Mucosa of descending colon (tissue), 3 donors: Measurements from ENCODE around the gene NOL4L. TPM values are rescaled to one million over a fixed set of nuclear protein-coding genes. Genes with fewer than 3 reads are reported as not detected.

Experiments
- ATAC-seq: fragments of 200-7000 bp; cut with Tn5 transposase; one replicate; pipeline ENCODE4 v1.9.1; 2020; ENCODE audit warnings: mild to moderate bottlenecking, moderate library complexity
- DNase-seq, 3 donors: peaks; one replicate each; pipeline ENCODE4 v3.0.0-alpha.2; 2020
- H3K36me3 ChIP-seq: fragments of 200-600 bp; one replicate; pipeline ENCODE4 v1.8.0; 2021; ENCODE audit warnings: low read depth, mild to moderate bottlenecking
- H3K4me1 ChIP-seq: fragments of 200-600 bp; one replicate; pipeline ENCODE4 v1.8.0; 2021; ENCODE audit warnings: low read depth, mild to moderate bottlenecking
- H3K4me3 ChIP-seq: fragments of 200-600 bp; one replicate; pipeline ENCODE4 v1.8.0; 2021; ENCODE audit warnings: mild to moderate bottlenecking
- H3K9me3 ChIP-seq: fragments of 200-600 bp; one replicate; pipeline ENCODE4 v1.8.0; 2021; ENCODE audit warnings: mild to moderate bottlenecking
- intact Hi-C, 2 donors: fragments of 100-400 bp; cut with DNase I in 1 of 2; cut with micrococcal nuclease in 1 of 2; formaldehyde crosslinking; loops; one replicate each; pipeline versions ENCODE4 v1.11.0 to v1.11.1; 2022; cut with DNase I, micrococcal nuclease
- total RNA-seq, 3 donors: library from RNA; stranded (reverse); fragmentation: NEBNext Ultra II Directional in 2 of 3; extraction: Animal tissue kit (Norgen Biotek cat#: 25700) in 2 of 3; gene quantifications; one replicate each; pipeline versions ENCODE4 v1.2.1 to v1.2.4, GENCODE V29; 2021 to 2023
- TF ChIP-seq, protein P1 (sequence below): fragments of 200-600 bp; IDR thresholded peaks from one replicate; pipeline ENCODE4 v1.8.0; 2022; ENCODE audit warnings: antibody characterized with exemption, mild to moderate bottlenecking
- donor health status: DM: no; HTN: no; CAD: no; lungs with moderate emphysema.
- donor health status: DM: no; HTN: no; CAD: no.
- donor health status: DM: no; HTN: yes; CAD: no.

The NOL4L gene
- total RNA-seq, 3 donors from 2014 or later: 46.1 to 75.3 (median 55.1) TPM

DNA sequence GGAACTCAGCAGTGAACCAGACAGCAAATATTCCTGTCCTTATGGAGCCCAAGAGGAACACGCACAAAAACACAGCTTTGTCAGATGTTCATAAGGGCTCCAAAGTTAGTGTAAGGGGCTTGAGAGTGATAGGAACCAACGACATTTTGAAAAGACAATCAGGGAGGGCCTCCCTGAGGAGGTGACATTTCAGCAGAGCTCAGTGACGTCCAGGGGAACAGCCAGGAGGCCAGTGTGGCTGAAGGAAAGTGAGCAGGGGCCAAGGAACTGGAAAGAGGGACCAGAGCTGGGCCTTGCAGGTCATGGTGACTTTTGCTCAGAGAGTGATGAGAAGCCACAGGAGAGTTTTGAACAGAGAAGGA lies 16.1 kb downstream of the NOL4L start:
- intact Hi-C loops: no loop called here
- Histone ChIP-seq H3K4me1 (no peaks in the 10 kb centered on the region), H3K9me3 (no peaks in the 10 kb centered on the region), H3K36me3 (no peaks in the 10 kb centered on the region), H3K4me3 (no peak overlapping the region)
- TF ChIP-seq, protein P1, sequence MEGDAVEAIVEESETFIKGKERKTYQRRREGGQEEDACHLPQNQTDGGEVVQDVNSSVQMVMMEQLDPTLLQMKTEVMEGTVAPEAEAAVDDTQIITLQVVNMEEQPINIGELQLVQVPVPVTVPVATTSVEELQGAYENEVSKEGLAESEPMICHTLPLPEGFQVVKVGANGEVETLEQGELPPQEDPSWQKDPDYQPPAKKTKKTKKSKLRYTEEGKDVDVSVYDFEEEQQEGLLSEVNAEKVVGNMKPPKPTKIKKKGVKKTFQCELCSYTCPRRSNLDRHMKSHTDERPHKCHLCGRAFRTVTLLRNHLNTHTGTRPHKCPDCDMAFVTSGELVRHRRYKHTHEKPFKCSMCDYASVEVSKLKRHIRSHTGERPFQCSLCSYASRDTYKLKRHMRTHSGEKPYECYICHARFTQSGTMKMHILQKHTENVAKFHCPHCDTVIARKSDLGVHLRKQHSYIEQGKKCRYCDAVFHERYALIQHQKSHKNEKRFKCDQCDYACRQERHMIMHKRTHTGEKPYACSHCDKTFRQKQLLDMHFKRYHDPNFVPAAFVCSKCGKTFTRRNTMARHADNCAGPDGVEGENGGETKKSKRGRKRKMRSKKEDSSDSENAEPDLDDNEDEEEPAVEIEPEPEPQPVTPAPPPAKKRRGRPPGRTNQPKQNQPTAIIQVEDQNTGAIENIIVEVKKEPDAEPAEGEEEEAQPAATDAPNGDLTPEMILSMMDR: no peak
- DNase-seq (no peak), ATAC-seq (no peak)

DNA sequence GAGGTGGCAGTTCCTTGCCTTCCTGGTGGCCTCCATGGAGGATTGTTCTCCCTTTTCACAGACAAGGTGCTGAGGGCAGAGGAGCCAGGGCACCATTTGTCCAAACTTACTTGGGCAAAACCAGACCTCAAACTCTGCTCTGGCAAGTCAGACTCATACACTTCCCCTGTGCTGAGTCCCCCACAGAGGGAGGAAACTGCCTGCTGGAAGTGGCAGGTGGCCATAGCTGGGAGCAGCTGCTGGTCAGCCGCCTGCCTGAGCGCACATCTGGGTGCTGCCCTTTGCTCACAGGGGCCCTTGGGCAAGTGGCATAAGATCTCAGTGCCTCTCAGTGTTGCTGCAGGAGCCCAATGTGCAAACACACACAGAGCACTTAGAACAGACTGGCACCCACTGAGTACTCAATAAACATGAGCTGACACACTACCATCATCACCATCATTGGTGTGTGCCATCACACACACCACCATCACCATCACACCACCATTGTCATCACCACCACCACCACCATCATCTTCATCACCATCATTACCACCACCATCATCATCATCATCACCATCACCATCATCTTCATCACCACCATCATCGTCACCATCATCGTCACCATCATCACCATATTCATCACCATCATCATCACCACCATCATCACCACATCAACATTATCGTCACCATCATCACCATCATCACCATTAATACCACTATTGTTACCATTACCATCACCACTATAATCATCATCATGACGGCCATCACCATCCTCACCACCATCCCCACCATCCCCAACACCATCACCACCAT lies 17.6 kb downstream of the NOL4L start:
- Histone ChIP-seq H3K9me3 (no peaks in the 10 kb centered on the region), H3K4me1 (no peaks in the 10 kb centered on the region), H3K4me3 (no peak overlapping the region), H3K36me3 (no peaks in the 10 kb centered on the region)
- DNase-seq (no peak), ATAC-seq (no peak)
- TF ChIP-seq, protein P1: no peak
- intact Hi-C loops: no loop called here

DNA sequence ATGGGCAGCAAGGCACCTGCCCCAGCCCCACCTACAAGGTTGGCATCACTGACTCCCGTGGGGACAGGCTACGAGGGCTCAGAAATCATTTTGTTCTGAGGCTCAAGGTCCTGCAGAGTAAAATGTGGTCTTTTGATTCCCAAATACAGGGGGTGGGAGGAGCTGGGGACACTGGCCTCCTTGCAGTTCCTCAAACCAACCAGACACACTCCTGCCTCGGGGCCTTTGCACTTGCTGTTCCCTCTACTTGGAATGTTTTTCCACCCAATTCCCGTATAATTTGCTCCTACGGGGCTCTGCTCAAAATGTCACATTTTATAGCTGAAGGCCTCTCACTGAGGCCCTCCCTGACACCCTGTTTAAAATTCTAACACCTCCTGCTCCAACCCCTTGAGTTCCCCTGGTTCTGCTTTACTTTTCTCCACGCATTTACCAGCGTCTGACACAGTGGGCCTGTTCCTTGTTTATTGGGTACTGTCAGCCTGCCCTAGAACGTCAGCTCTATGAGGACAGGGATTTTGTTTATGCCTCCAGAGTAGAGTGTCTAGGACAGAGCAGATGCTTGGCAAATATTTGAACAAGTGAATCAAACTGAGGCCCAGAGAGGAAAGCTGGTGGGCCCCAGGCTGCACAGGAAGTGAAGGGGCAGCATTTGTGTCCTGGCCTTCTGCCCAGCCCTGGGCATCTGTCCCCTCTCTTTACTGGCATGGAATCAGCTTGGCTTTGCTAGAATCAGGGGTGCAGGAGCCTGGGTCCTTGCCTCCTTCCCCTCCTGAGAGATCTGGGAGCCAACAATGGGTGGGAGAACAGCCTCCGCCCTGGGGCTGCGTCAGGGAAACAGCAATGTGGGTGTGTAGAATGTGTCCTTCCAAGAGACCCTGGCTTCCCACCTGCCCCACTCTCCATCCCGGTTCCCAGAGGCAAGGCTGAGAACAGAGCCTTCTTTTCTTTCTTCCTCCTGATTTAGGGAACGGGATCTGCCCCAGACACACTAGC lies 18.5 kb downstream of the NOL4L start:
- Histone ChIP-seq H3K36me3 (no peaks in the 10 kb centered on the region), H3K9me3 (no peaks in the 10 kb centered on the region), H3K4me1 (no peaks in the 10 kb centered on the region), H3K4me3 (no peak overlapping the region)
- intact Hi-C loops: no loop called here
- TF ChIP-seq, protein P1: no peak
- no peak for DNase-seq
- ATAC-seq: no peak

DNA sequence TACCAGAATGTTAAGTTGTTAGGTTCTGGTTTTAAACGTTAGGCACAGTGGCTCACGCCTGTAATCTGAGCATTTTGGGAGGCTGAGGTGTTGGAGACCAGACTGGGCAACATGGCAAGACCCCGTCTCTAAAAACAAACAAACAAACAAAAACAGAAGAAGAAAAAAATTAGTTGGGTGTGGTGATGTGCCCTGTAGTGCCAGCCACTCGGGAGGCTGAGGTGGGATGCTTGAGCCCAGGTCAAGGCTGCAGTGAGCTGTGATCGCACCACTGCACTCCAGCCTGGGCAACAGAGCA lies 19.4 kb downstream of the NOL4L start:
- no peak for ATAC-seq
- H3K36me3 ChIP-seq: no peaks in the 10 kb centered on the region
- DNase-seq: no peak
- no peaks in the 10 kb centered on the region for H3K9me3 ChIP-seq
- H3K4me3 ChIP-seq: no peak overlapping the region
- intact Hi-C loops: no loop called here
- H3K4me1 ChIP-seq: no peaks in the 10 kb centered on the region
- TF ChIP-seq, protein P1: no peak

DNA sequence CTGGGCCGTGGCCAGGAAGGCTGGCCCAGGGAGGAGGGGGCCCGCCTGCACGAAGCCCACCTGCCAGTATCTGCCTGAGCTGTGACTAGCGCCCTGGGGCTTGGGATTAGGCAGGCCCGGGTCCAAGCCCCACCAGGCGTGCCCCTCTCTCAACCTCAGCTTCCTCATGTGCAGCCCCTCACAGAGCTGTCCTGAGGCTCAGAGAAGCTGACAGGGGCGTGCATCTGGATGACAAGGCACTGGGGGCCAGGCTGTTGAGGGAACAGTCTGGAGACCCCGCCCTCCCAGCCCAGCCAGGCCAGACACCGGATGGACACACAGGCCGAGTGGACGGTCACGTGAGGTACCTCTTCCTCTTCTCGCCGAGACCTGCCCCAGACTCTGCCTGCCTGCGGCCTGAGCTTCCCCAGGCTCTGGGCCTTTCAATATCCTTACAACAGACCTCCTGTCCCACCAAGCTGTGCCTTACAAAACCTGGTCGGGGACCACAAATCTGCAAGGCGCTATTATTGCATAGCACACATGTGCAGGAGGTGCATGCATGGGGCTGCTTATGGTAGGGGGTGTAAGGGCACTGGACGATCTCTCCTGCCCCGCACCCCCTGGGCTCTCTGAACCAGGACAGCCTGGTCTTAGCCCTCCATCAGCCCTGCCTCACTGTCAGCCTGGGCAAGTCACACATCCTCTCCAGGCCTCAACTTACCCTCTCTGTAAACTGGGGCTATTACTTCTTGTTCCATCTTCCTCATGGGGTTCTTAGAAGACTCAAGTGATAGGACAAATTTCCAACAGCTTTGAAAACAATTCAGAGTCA lies 20.0 kb downstream of the NOL4L start:
- ATAC-seq (peak; percentile 47), DNase-seq (peak; percentile 32 to 72 (median 43))
- TF ChIP-seq, protein P1: no peak
- Histone ChIP-seq H3K36me3 (no peaks in the 10 kb centered on the region), H3K4me3 (no peak overlapping the region), H3K4me1 (no peaks in the 10 kb centered on the region), H3K9me3 (no peaks in the 10 kb centered on the region)
- intact Hi-C loops: no loop called here
